Mucosa of stomach (tissue), 1 donor: ENCODE data around the gene RIT1.

Experiments used
- H3K27me3 ChIP-seq: one replicate; pipeline ENCODE4 v1.7.0; 2013; ENCODE audit warnings: mild to moderate bottlenecking, low read length; ENCODE audit not compliant: control insufficient read depth, insufficient read depth
- H3K36me3 ChIP-seq: one replicate; pipeline ENCODE4 v1.7.0; 2013; ENCODE audit warnings: low read length; ENCODE audit not compliant: control insufficient read depth, insufficient read depth
- H3K4me1 ChIP-seq: one replicate; pipeline ENCODE4 v1.7.0; 2013; ENCODE audit warnings: mild to moderate bottlenecking, low read length; ENCODE audit not compliant: control insufficient read depth, insufficient read depth
- H3K4me3 ChIP-seq: one replicate; pipeline ENCODE4 v1.7.0; 2013; ENCODE audit warnings: low read length
- H3K9ac ChIP-seq: one replicate; pipeline ENCODE4 v1.7.0; 2013; ENCODE audit warnings: mild to moderate bottlenecking, low read length, moderate library complexity
- H3K9me3 ChIP-seq: one replicate; pipeline ENCODE4 v1.7.0; 2013; ENCODE audit warnings: mild to moderate bottlenecking, low read length, moderate library complexity; ENCODE audit not compliant: control insufficient read depth
- donor health status: Pancreatic carcinoma.

Gene RIT1, protein sequence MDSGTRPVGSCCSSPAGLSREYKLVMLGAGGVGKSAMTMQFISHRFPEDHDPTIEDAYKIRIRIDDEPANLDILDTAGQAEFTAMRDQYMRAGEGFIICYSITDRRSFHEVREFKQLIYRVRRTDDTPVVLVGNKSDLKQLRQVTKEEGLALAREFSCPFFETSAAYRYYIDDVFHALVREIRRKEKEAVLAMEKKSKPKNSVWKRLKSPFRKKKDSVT

DNA sequence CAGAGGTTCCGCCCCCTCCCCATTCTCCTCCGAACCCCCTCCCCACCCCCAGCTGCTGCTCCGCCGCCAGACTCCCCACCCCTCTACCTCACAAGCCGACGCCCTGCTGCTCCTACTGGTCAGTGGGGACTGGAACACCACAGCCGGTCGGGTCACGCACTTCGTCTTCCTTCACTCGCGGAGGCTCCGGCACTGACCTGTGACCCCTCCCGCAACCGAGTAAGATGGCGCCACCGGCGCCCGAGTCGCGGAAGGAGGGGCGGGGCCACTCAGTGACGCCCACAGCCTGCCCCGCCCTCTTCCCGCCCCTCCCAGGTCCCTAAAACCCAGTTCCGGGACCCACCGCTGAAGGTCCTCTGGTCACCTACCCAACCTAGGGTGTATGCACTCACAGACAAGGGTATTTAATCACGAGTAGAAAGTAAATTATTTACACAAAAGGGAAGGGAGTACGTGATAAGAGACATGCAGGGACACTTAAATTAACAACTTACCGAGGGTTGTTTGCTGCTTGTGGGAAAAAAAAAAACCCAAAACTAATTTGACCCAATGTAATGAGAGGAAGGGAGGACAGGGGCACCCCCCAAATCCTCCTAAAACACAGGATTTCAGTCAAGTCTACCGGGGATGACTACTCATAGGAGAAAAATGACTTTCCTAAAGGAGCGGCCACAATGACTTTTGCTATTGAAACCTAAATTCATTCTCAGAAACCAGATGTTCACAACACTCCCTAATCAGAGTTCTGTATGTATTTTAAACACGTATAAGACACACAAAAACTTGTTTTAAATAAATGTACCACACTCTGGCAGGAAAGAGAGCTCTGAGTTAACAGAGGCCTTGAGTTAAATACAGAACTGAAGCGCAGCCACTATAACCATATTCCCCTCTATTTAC is at the start of gene RIT1:
Gene RIT1, minus strand, starts transcription at position 194 of the 900 bp plus-strand sequence. CDS start 588 bp downstream, outside the sequence.
- H3K9me3 ChIP-seq: no peaks in the 10 kb centered on the region
- no peaks in the 10 kb centered on the region for H3K27me3 ChIP-seq
- H3K4me1 ChIP-seq: peaks cover 23% of the 10 kb centered on the region
- H3K4me3 ChIP-seq: peak within 1 kb of the TSS; percentile 68
- H3K9ac ChIP-seq: peak within 1 kb of the TSS; percentile 87
- H3K36me3 ChIP-seq: no peaks in the 10 kb centered on the region

GRCh38 chr1:155960081-155960745 is 49.1 kb upstream of the RIT1 start:
- H3K9me3 ChIP-seq: no peaks in the 10 kb centered on the region
- no peak overlapping the region for H3K4me3 ChIP-seq
- H3K27me3 ChIP-seq: no peaks in the 10 kb centered on the region
- H3K36me3 ChIP-seq: peaks cover 22% of the 10 kb centered on the region
- peaks cover 10% of the 10 kb centered on the region for H3K4me1 ChIP-seq
- no peak overlapping the region for H3K9ac ChIP-seq

DNA sequence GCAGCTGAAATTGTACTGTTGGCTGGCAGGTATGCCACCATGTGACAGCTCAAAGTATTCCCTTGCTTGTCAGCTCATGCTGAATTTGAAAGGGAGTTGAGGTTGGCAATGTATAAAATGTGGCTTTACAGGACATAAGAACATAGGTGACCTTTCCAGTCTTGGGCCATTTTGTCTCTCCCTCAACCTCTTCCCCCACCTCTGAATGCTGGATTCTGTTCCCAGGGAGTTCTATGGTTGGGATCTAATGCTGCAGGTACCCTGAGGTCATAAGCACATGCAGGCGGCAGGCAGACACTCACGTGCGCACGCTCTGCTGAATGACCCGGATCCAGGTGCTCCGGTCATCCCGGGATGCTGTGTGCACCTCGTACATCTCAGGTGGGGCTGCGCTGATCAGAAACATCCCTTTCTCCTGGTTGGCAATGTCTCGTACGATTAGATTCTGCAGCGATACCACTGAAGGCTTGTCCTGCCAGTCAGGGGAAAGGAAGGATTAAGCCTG is 46.3 kb upstream of the RIT1 start:
- Histone ChIP-seq H3K9me3 (no peaks in the 10 kb centered on the region), H3K36me3 (peaks cover 21% of the 10 kb centered on the region), H3K4me3 (no peak overlapping the region), H3K9ac (no peak overlapping the region), H3K4me1 (peaks cover 4% of the 10 kb centered on the region), H3K27me3 (no peaks in the 10 kb centered on the region)

DNA sequence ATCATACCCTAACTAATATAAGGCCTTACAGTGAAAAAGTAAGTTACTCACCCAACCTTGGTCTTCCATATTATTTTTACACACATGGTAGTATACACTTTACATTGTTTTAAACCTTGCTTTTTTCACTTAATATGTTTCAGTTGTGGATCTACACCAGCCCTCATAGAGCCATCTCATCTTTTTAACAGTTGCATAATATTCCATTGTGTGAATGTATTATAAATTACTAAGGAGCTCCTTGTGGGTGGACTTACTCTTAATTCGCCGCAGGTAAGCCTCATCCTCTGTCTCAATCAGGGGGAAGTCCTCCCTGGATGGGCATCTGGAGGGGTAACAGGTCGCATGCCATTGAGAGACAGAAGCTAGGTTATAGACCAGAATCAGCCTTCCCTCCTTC is 43.5 kb upstream of the RIT1 start:
- peaks cover 22% of the 10 kb centered on the region for H3K36me3 ChIP-seq
- no peaks in the 10 kb centered on the region for H3K27me3 ChIP-seq
- H3K4me1 ChIP-seq: no peaks in the 10 kb centered on the region

DNA sequence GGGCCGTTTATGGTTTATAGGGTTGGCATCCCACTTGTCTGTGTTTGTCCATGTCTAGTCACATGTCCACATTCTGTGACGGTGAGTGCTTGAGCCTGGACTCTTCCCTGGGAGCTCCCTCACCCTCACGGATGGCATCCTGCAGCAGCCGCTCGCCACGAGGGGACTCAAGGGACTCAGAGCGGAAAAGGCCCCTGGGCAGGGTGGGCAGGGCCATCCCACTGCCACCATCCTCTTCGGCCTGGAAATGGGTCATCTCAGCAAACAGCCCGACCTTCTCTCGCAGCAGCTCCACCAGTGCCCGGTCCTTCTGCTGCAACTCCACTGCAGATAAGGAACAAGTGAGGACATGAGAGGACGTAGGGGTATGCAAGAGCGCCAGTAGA is 41.3 kb upstream of the RIT1 start:
- Histone ChIP-seq H3K9me3 (no peaks in the 10 kb centered on the region), H3K9ac (no peak overlapping the region), H3K36me3 (peaks cover 22% of the 10 kb centered on the region)

More for the DNA sequence above, 43.5 kb upstream of the RIT1 start:
- no peak overlapping the region for H3K9ac ChIP-seq
- no peak overlapping the region for H3K4me3 ChIP-seq
- H3K9me3 ChIP-seq: no peaks in the 10 kb centered on the region

GRCh38 chr1:155951753-155952504 is 40.8 kb upstream of the RIT1 start:
- no peaks in the 10 kb centered on the region for H3K4me1 ChIP-seq
- peaks cover 22% of the 10 kb centered on the region for H3K36me3 ChIP-seq
- H3K9ac ChIP-seq: no peak overlapping the region
- H3K27me3 ChIP-seq: no peaks in the 10 kb centered on the region
- no peak overlapping the region for H3K4me3 ChIP-seq
- H3K9me3 ChIP-seq: no peaks in the 10 kb centered on the region

More for the DNA sequence above, 41.3 kb upstream of the RIT1 start:
- no peaks in the 10 kb centered on the region for H3K4me1 ChIP-seq
- H3K4me3 ChIP-seq: no peak overlapping the region
- no peaks in the 10 kb centered on the region for H3K27me3 ChIP-seq

DNA sequence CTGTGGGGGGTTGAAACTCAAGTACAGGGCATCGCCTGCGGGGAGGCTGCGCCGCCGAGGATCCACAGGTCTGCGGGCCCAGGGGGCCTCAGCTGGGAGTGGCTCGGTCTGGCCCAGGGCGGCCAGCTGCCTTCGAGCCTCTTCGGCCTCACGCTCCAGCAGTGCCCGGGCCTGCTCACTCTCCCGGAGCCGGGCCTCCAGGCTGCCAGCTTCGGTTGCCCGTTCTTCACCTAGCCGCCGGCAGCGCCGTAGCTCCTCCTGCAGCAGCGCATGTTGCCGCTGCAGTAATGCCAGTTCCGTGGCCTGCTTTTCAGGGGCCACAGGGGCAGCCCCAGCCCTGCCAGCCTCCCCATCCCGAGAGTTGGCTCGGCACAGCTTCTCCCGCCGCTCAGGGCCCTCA is 39.7 kb upstream of the RIT1 start:
- Histone ChIP-seq H3K36me3 (peaks cover 22% of the 10 kb centered on the region), H3K4me1 (no peaks in the 10 kb centered on the region), H3K9ac (no peak overlapping the region), H3K27me3 (no peaks in the 10 kb centered on the region), H3K4me3 (no peak overlapping the region), H3K9me3 (no peaks in the 10 kb centered on the region)

GRCh38 chr1:155947741-155948140 is 36.6 kb upstream of the RIT1 start:
- Histone ChIP-seq H3K36me3 (peaks cover 12% of the 10 kb centered on the region), H3K27me3 (no peaks in the 10 kb centered on the region), H3K4me1 (peaks cover 16% of the 10 kb centered on the region), H3K9ac (no peak overlapping the region), H3K4me3 (no peak overlapping the region), H3K9me3 (no peaks in the 10 kb centered on the region)

GRCh38 chr1:155947292-155947691 is 36.1 kb upstream of the RIT1 start:
- Histone ChIP-seq H3K4me3 (no peak overlapping the region), H3K36me3 (peaks cover 10% of the 10 kb centered on the region), H3K4me1 (peaks cover 21% of the 10 kb centered on the region), H3K27me3 (no peaks in the 10 kb centered on the region), H3K9ac (no peak overlapping the region), H3K9me3 (no peaks in the 10 kb centered on the region)

DNA sequence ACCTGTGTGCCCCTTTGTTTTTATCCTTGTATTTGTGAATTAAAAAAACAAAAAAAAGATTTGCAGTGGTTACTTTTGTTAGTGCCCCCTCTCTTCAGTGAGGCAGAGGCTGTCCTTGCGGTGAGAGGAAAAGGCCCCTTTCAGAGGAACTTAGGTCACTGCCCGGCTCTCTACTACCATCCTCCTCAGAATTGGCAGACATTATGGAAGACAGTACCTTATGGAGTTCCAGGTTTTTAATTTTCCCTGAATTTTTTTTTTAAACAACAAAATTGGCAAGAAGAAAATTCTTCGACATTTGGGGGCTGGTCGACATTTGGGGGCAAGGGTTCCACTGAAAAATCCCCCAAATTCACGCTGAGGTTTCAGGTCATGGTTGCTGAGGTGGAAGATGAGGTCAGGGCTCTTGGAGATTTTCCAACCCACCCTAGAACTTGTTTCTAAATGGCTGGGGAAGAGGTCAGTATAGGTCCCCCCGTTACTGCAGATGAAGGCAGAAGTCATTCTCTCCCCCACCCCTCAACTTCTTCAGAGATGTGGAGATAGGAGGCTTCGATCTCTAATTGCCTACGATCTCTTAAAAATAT is 35.6 kb upstream of the RIT1 start:
- no peaks in the 10 kb centered on the region for H3K27me3 ChIP-seq
- H3K36me3 ChIP-seq: peaks cover 4% of the 10 kb centered on the region
- H3K4me1 ChIP-seq: peaks cover 26% of the 10 kb centered on the region
- no peak overlapping the region for H3K4me3 ChIP-seq
- no peaks in the 10 kb centered on the region for H3K9me3 ChIP-seq
- no peak overlapping the region for H3K9ac ChIP-seq

DNA sequence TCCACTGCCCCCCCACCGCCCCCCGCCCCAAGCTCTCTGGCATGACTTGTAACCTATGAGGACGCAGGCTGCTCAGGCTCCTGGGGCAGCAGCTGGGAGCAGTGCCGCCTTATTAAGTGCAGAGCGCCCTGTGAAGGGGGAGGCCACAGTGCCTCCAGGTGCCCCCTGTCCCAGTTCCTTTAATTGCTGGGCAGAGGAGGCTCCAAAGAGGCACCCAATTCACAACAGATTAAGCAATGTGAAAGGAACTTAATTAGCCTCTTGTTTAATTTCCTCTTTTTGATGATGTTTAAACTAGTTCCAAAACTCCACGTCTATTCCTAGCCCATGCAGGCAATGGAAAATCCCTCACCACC is 33.3 kb upstream of the RIT1 start:
- no peaks in the 10 kb centered on the region for H3K36me3 ChIP-seq

More for the DNA sequence above, 33.3 kb upstream of the RIT1 start:
- Histone ChIP-seq H3K4me1 (peaks cover 46% of the 10 kb centered on the region), H3K4me3 (no peak overlapping the region), H3K27me3 (no peaks in the 10 kb centered on the region), H3K9me3 (no peaks in the 10 kb centered on the region), H3K9ac (no peak overlapping the region)
